ENCODE data around the gene SLC34A2. TPM values are rescaled to one million over a fixed set of nuclear protein-coding genes. Genes with fewer than 3 reads are reported as not detected.

SLC34A2 gene
- not detected in 2 replicates for total RNA-seq

GRCh38 chr4:25654971-25655963 lies at the start of gene SLC34A2:
TSS of gene SLC34A2 (plus strand) at chr4:25655851. CDS start at chr4:25662501, 6,650 bp downstream.

Small RNA genes within 50 kb of the gene (small RNA-seq; reads per million reads assigned to genes)
- gene AC092436.3 = not detected
- not detected for gene MTND4LP22
- not detected for gene RPS29P11

Other genes starting within 250 kb of the SLC34A2 start
- gene SEL1L3, start 207.1 kb downstream of the SLC34A2 start, total RNA-seq = 9.0 and 11.5 TPM in 2 replicates